22Rv1 (cell line): Measurements from ENCODE around the gene MEGF10.

Source experiments
- H3K27ac ChIP-seq: fragments of 450-650 bp; 2 replicates; pipeline ENCODE4 v1.5.1; 2017
- ZFX ChIP-seq: fragments of 450-650 bp; IDR thresholded peaks from 2 replicates; pipeline ENCODE4 v1.6.1; 2017; ENCODE audit warnings: antibody characterized with exemption, borderline replicate concordance
- TF ChIP-seq, protein P1 (sequence below): fragments of 450-650 bp; IDR thresholded peaks from 2 replicates; pipeline ENCODE4 v1.5.1; 2017; ENCODE audit warnings: mild to moderate bottlenecking

The MEGF10 gene

DNA sequence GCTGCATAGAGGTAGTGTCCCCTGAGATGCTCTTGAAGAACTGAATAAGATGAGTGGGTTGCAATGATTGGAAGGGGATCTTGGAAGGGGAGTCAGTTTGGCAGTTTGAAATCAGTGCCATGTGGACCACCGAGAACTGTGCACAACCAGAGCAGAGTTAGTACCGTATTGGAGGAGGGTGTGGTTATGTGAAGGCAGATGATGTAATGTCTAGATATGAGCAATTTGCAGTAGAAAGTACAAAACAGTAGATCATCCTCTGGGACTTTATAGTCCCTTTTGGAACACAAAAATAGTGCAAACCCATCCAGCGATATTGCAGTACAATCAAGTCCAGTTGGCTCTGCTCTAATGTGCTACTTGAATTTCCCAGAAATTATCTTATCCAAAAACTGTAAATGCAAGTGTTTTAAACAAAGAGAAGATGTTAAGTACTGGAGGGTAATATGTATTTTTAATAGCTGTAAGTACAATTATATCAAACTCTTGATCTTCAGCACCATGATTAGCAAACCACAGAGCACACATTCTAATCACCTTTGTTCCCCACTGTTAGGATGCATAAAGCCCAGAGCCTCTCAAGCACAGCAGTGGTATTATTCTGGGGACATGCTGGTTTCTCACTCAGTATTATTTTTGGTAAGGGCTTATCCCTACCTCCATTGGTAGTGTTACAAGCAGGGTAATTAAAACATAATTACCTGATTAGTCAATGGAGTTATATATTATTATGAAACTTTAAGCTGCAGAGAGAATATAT, 41.5 kb downstream of the MEGF10 start:
- H3K27ac ChIP-seq = no peak overlapping the region
- TF ChIP-seq, protein P1, sequence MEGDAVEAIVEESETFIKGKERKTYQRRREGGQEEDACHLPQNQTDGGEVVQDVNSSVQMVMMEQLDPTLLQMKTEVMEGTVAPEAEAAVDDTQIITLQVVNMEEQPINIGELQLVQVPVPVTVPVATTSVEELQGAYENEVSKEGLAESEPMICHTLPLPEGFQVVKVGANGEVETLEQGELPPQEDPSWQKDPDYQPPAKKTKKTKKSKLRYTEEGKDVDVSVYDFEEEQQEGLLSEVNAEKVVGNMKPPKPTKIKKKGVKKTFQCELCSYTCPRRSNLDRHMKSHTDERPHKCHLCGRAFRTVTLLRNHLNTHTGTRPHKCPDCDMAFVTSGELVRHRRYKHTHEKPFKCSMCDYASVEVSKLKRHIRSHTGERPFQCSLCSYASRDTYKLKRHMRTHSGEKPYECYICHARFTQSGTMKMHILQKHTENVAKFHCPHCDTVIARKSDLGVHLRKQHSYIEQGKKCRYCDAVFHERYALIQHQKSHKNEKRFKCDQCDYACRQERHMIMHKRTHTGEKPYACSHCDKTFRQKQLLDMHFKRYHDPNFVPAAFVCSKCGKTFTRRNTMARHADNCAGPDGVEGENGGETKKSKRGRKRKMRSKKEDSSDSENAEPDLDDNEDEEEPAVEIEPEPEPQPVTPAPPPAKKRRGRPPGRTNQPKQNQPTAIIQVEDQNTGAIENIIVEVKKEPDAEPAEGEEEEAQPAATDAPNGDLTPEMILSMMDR = no peak
- no peak for TF ChIP-seq ZFX

GRCh38 chr5:127333483-127333882, 42.9 kb downstream of the MEGF10 start:
- TF ChIP-seq, protein P1 = no peak
- TF ChIP-seq ZFX = no peak
- no peak overlapping the region for H3K27ac ChIP-seq

GRCh38 chr5:127335381-127335780, 44.8 kb downstream of the MEGF10 start:
- no peak for TF ChIP-seq ZFX
- TF ChIP-seq, protein P1 = no peak
- H3K27ac ChIP-seq = no peak overlapping the region

- TF ChIP-seq ZFX = no peak
- TF ChIP-seq, protein P1 = no peak
- no peak overlapping the region for H3K27ac ChIP-seq
Observed at GRCh38 chr5:127337876-127338275, 47.3 kb downstream of the MEGF10 start.

GRCh38 chr5:127338501-127338900, 47.9 kb downstream of the MEGF10 start:
- no peak for TF ChIP-seq ZFX
- TF ChIP-seq, protein P1 = no peak
- H3K27ac ChIP-seq = no peak overlapping the region

- no peak overlapping the region for H3K27ac ChIP-seq
- no peak for TF ChIP-seq ZFX
- TF ChIP-seq, protein P1 = no peak
Observed at GRCh38 chr5:127340606-127341005, 50.0 kb downstream of the MEGF10 start.

- TF ChIP-seq, protein P1 = no peak
- no peak for TF ChIP-seq ZFX
- no peak overlapping the region for H3K27ac ChIP-seq
Observed at GRCh38 chr5:127342364-127342763, 51.8 kb downstream of the MEGF10 start.
